H1 (cell line): Measurements from ENCODE around the gene SGMS1. TPM values are rescaled to one million over a fixed set of nuclear protein-coding genes. Genes with fewer than 3 reads are reported as not detected.

ENCODE experiments used
- CTCF ChIA-PET: fragments of 300-600 bp; sonication (Branson Sonifier 250); formaldehyde crosslinking; loops from one replicate; lab custom pipeline; 2021; ENCODE audit not compliant: partially characterized antibody; lab: Charles Lee
- POLR2A ChIA-PET: fragments of 300-600 bp; sonication (Branson Sonifier 250); formaldehyde crosslinking; loops from one replicate; lab custom pipeline; 2021; ENCODE audit warnings: inconsistent platforms; ENCODE audit not compliant: partially characterized antibody; lab: Charles Lee
- DNase-seq, 2 experiments: peaks; one replicate each; pipeline versions ENCODE4 v3.0.0 to v3.0.0-alpha.2; 2010 to 2022; ENCODE audit warnings: low spot score in 2 of 2, low read depth in 1 of 2, mixed read lengths in 1 of 2
- FAIRE-seq: peaks from 2 replicates; lab custom pipeline; 2011; peaks lifted over from hg19 to GRCh38; lab: Jason Lieb, UNC
- H2AFZ ChIP-seq: 2 replicates; pipeline ENCODE4 v1.8.1; 2012; ENCODE audit warnings: low read length, inconsistent platforms
- H2AK5ac ChIP-seq: 2 replicates; pipeline ENCODE4 v1.6.1; 2013; ENCODE audit warnings: low read depth, low read length
- H2BK120ac ChIP-seq: replicated peaks from 2 replicates; pipeline ENCODE3; 2013; ENCODE audit warnings: low read depth, low read length, inconsistent platforms
- H2BK12ac ChIP-seq: 2 replicates; pipeline ENCODE4 v1.6.1; 2013; ENCODE audit warnings: low read depth, low read length
- H2BK15ac ChIP-seq: 2 replicates; pipeline ENCODE4 v1.6.1; 2013; ENCODE audit warnings: low read length
- H2BK20ac ChIP-seq: 2 replicates; pipeline ENCODE4 v1.6.1; 2013; ENCODE audit warnings: low read length
- H2BK5ac ChIP-seq: 2 replicates; pipeline ENCODE4 v1.6.1; 2013; ENCODE audit warnings: low read depth, low read length
- H3K14ac ChIP-seq: 2 replicates; pipeline ENCODE4 v1.6.1; 2013; ENCODE audit warnings: inconsistent platforms; ENCODE audit not compliant: insufficient read length
- H3K18ac ChIP-seq: 2 replicates; pipeline ENCODE4 v1.6.1; 2013; ENCODE audit warnings: low read length; ENCODE audit errors: extremely low read depth
- H3K23ac ChIP-seq: 2 replicates; pipeline ENCODE4 v1.6.1; 2013; ENCODE audit warnings: inconsistent platforms; ENCODE audit not compliant: insufficient read length
- H3K23me2 ChIP-seq: 2 replicates; pipeline ENCODE4 v1.6.1; 2013; ENCODE audit warnings: low read depth, low read length
- H3K27ac ChIP-seq: 2 replicates; pipeline ENCODE4 v1.6.1; 2011; ENCODE audit warnings: low read depth, low read length, inconsistent platforms
- H3K27me3 ChIP-seq, 4 experiments: replicated peaks in 1 of 4; 1 replicate in 1 of 4; 2 replicates in 3 of 4; pipeline versions ENCODE4 v1.6.1 to v1.8.1; 2011 to 2013; ENCODE audit warnings: low read length in 3 of 4, mild to moderate bottlenecking in 3 of 4, inconsistent platforms in 2 of 4, mixed read lengths in 2 of 4, moderate library complexity in 1 of 4; ENCODE audit not compliant: control insufficient read depth in 3 of 4, insufficient read depth in 3 of 4; ENCODE audit errors: extremely low read depth in 1 of 4
- H3K36me3 ChIP-seq, 4 experiments: 2 replicates each; pipeline versions ENCODE4 v1.6.1 to v1.8.1; 2011 to 2013; ENCODE audit warnings: mild to moderate bottlenecking in 4 of 4, low read length in 3 of 4, moderate library complexity in 2 of 4, control low read depth in 1 of 4, inconsistent platforms in 1 of 4; ENCODE audit not compliant: insufficient read depth in 4 of 4, control insufficient read depth in 2 of 4
- H3K4ac ChIP-seq: replicated peaks from 2 replicates; pipeline ENCODE3; 2013; ENCODE audit warnings: low read length, low read depth, mixed read lengths, inconsistent platforms; ENCODE audit not compliant: insufficient read length
- H3K4me1 ChIP-seq, 4 experiments: replicated peaks in 1 of 4; 1 replicate in 1 of 4; 2 replicates in 3 of 4; pipeline versions ENCODE4 v1.6.1 to v1.8.1; 2011 to 2013; ENCODE audit warnings: low read length in 3 of 4, inconsistent platforms in 2 of 4, mixed read lengths in 1 of 4; ENCODE audit not compliant: insufficient read depth in 4 of 4, control insufficient read depth in 3 of 4
- H3K4me2 ChIP-seq, 2 experiments: 2 replicates each; pipeline versions ENCODE4 v1.6.1 to v1.8.1; 2011 to 2013; ENCODE audit warnings: low read depth in 2 of 2, low read length in 2 of 2, control low read depth in 1 of 2, inconsistent platforms in 1 of 2, mild to moderate bottlenecking in 1 of 2; ENCODE audit not compliant: insufficient read depth in 1 of 2
- H3K4me3 ChIP-seq, 4 experiments: fragments of 200-600, 300-600 bp in 1 of 4; sonication (generic), shearing (Covaris generic), sonication (Bioruptor Twin) in 1 of 4; 2 replicates each; pipeline versions ENCODE4 v1.5.1 to v1.8.1; 2011 to 2016; ENCODE audit warnings: low read length in 4 of 4, low read depth in 3 of 4, control low read depth in 2 of 4, inconsistent platforms in 2 of 4, mild to moderate bottlenecking in 2 of 4, mixed read lengths in 1 of 4, moderate library complexity in 1 of 4; ENCODE audit not compliant: insufficient read depth in 2 of 4; ENCODE audit errors: extremely low read depth in 1 of 4
- H3K56ac ChIP-seq: replicated peaks from 2 replicates; pipeline ENCODE3; 2013; ENCODE audit warnings: low read depth, mild to moderate bottlenecking, mixed read lengths, low read length, inconsistent platforms; ENCODE audit not compliant: insufficient read length
- H3K79me1 ChIP-seq: 2 replicates; pipeline ENCODE4 v1.6.1; 2013; ENCODE audit warnings: low read depth, low read length, control low read depth
- H3K79me2 ChIP-seq, 2 experiments: 2 replicates each; pipeline versions ENCODE4 v1.6.1 to v1.8.1; 2012 to 2013; ENCODE audit warnings: low read length in 2 of 2, mild to moderate bottlenecking in 2 of 2, inconsistent platforms in 1 of 2; ENCODE audit not compliant: insufficient read depth in 2 of 2, control insufficient read depth in 1 of 2
- H3K9ac ChIP-seq, 4 experiments: replicated peaks in 1 of 4; 1 replicate in 1 of 4; 2 replicates in 3 of 4; pipeline versions ENCODE4 v1.6.1 to v1.8.1; 2011 to 2013; ENCODE audit warnings: low read depth in 3 of 4, low read length in 3 of 4, control low read depth in 2 of 4, mild to moderate bottlenecking in 2 of 4, moderate library complexity in 2 of 4, inconsistent platforms in 1 of 4; ENCODE audit errors: extremely low read depth in 1 of 4
- H3K9me3 ChIP-seq, 2 experiments: 2 replicates each; pipeline versions ENCODE4 v1.6.1 to v1.8.1; 2012 to 2013; ENCODE audit warnings: mild to moderate bottlenecking in 2 of 2, moderate library complexity in 2 of 2, control low read depth in 1 of 2, inconsistent platforms in 1 of 2, low read depth in 1 of 2, low read length in 1 of 2, mixed read lengths in 1 of 2; ENCODE audit not compliant: insufficient read depth in 2 of 2
- H4K20me1 ChIP-seq, 2 experiments: replicated peaks in 1 of 2; 2 replicates each; pipeline versions ENCODE3 to v1.8.1; 2011 to 2013; ENCODE audit warnings: inconsistent platforms in 2 of 2, low read length in 2 of 2, mild to moderate bottlenecking in 1 of 2; ENCODE audit not compliant: insufficient read depth in 2 of 2, control insufficient read depth in 1 of 2
- H4K5ac ChIP-seq: 2 replicates; pipeline ENCODE4 v1.6.1; 2013; ENCODE audit warnings: low read length, low read depth, mixed read lengths, inconsistent platforms; ENCODE audit not compliant: insufficient read length
- H4K8ac ChIP-seq: 2 replicates; pipeline ENCODE4 v1.8.0; 2013; ENCODE audit warnings: mild to moderate bottlenecking, moderate library complexity, low read length, inconsistent platforms; ENCODE audit not compliant: insufficient read depth; ENCODE audit errors: extremely low read depth
- H4K91ac ChIP-seq: replicated peaks from 2 replicates; pipeline ENCODE3; 2013; ENCODE audit warnings: low read length, mixed read lengths, inconsistent platforms; ENCODE audit not compliant: insufficient read length
- BACH1 ChIP-seq: IDR thresholded peaks from 2 replicates; pipeline ENCODE4 v1.6.1; 2012; ENCODE audit warnings: low read length, improper control_type of control experiment
- BCL11A ChIP-seq, 2 experiments: IDR thresholded peaks; one replicate each; pipeline ENCODE4 v1.6.1; 2011; ENCODE audit warnings: low read depth in 2 of 2, low read length in 2 of 2, mild to moderate bottlenecking in 2 of 2
- CTCF ChIP-seq, 3 experiments: IDR thresholded peaks; 1 replicate in 2 of 3; 2 replicates in 1 of 3; pipeline versions ENCODE4 v1.5.1 to v1.6.1; 2011; ENCODE audit warnings: low read length in 3 of 3, mild to moderate bottlenecking in 3 of 3, inconsistent platforms in 2 of 3, low read depth in 1 of 3, moderate library complexity in 1 of 3; ENCODE audit not compliant: insufficient read depth in 1 of 3; ENCODE audit errors: control extremely low read depth in 1 of 3
- EGR1 ChIP-seq: IDR thresholded peaks from 2 replicates; pipeline ENCODE4 v1.6.1; 2011; ENCODE audit warnings: low read depth, low read length, borderline replicate concordance
- EP300 ChIP-seq, 2 experiments: IDR thresholded peaks; 1 replicate in 1 of 2; 2 replicates in 1 of 2; pipeline ENCODE4 v1.6.1; 2011 to 2012; ENCODE audit warnings: low read depth in 2 of 2, low read length in 2 of 2, mild to moderate bottlenecking in 2 of 2, borderline replicate concordance in 1 of 2, inconsistent platforms in 1 of 2, moderate library complexity in 1 of 2
- POLR2AphosphoS5 ChIP-seq: IDR thresholded peaks from 2 replicates; pipeline ENCODE4 v1.6.1; 2011; ENCODE audit warnings: low read depth, low read length
- RBBP5 ChIP-seq: IDR thresholded peaks from 2 replicates; pipeline ENCODE4 v1.7.1; 2012; ENCODE audit warnings: low read depth, mild to moderate bottlenecking, inconsistent platforms, low read length, moderate library complexity, borderline replicate concordance
- SP4 ChIP-seq: IDR thresholded peaks from 2 replicates; pipeline ENCODE4 v1.6.1; 2012; ENCODE audit warnings: low read length, inconsistent platforms
- SUZ12 ChIP-seq: fragments of 200-600 bp; sonication (generic); IDR thresholded peaks from 2 replicates; pipeline ENCODE4 v1.6.1; 2012; ENCODE audit warnings: mild to moderate bottlenecking, inconsistent platforms, low read length, moderate library complexity, mixed read lengths
- USF2 ChIP-seq: IDR thresholded peaks from 2 replicates; pipeline ENCODE4 v1.6.1; 2011; ENCODE audit warnings: low read length, improper control_type of control experiment
- YY1 ChIP-seq: IDR thresholded peaks from 2 replicates; pipeline ENCODE4 v1.6.1; 2011; ENCODE audit warnings: low read depth, mild to moderate bottlenecking, low read length
- WGBS, 2 experiments: shearing (Covaris generic) in 1 of 2; methylation state at CpG; one replicate each; pipeline versions ENCODE4 v1.1.6 to v1.1.7; 2013 to 2015; ENCODE audit warnings: low lambda C conversion rate in 2 of 2, mixed read lengths in 2 of 2, inconsistent platforms in 1 of 2, low coverage in 1 of 2, missing lambda C conversion rate in 1 of 2; ENCODE audit not compliant: insufficient replicate concordance in 2 of 2, insufficient coverage in 1 of 2, insufficient read length in 1 of 2; ENCODE audit errors: extremely low coverage in 1 of 2, missing lambda C conversion rate in 1 of 2; 5-methylcytosine and 5-hydroxymethylcytosine counted together
- polyA plus RNA-seq, 7 experiments: library from polyadenylated mRNA; depleted of rRNA in 3 of 7; stranded (reverse) in 5 of 7; unstranded in 2 of 7; fragments of >200 nt in 5 of 7; fragments of 200-250 nt in 2 of 7; gene quantifications; 1 replicate in 5 of 7; 2 replicates in 1 of 7; 4 replicates in 1 of 7; pipeline versions ENCODE4 v1.2.1 to v1.2.3, GENCODE V29; 2011 to 2013; ENCODE audit warnings: missing spikeins in 2 of 7, mixed read lengths in 2 of 7
- total RNA-seq: library from RNA; stranded (reverse); fragmentation: NEBNext Ultra II Directional; extraction: Animal tissue kit (Norgen Biotek cat#: 25700); gene quantifications from 2 replicates; pipeline ENCODE4 v1.2.1, GENCODE V29; 2021

The SGMS1 gene
- total and polyA plus RNA-seq, 2 of the 8 experiments (the other 6 are each of a cell fraction or from before 2014, with no cell fraction given), result 6.0 to 15.6 TPM

GRCh38 chr10:50515420-50515819, 108.3 kb downstream of the SGMS1 start:
- Histone ChIP-seq H3K9ac (no peak overlapping the region), H3K4me2 (no peak overlapping the region), H3K9me3 (no peaks in the 10 kb centered on the region), H3K14ac (no peak overlapping the region), H2AK5ac (no peak overlapping the region), H4K91ac (no peak overlapping the region), H2BK120ac (no peak overlapping the region), H3K23me2 (no peaks in the 10 kb centered on the region), H3K23ac (no peak overlapping the region), H3K36me3 (no peaks in the 10 kb centered on the region; a peak in 1 of 8 replicates), H3K56ac (no peak overlapping the region), H3K4me1 (no peaks in the 10 kb centered on the region; a peak in 1 of 7 replicates), H2BK20ac (no peak overlapping the region), H3K18ac (no peak overlapping the region), H3K27ac (no peak overlapping the region), H2AFZ (no peak overlapping the region), H2BK5ac (no peak overlapping the region), H2BK15ac (no peak overlapping the region), H3K4ac (no peak overlapping the region), H3K4me3 (no peak overlapping the region), H3K79me2 (0 out of 4 replicates have a peak, but pooled peaks cover 0 to 3% of the 10 kb centered on the region in 2 experiments), H3K79me1 (no peaks in the 10 kb centered on the region; the same call in 1 of the 2 replicates), H4K8ac (no peak overlapping the region), H4K5ac (no peak overlapping the region), H4K20me1 (no peaks in the 10 kb centered on the region), H3K27me3 (no peaks in the 10 kb centered on the region), H2BK12ac (no peak overlapping the region)
- ChIA-PET POLR2A (interaction anchor here (1.0 kb wide), 1 partner anchor 8 kb away, joined by 3 read pairs; no protein-coding TSS in a partner anchor), CTCF (no interaction called here)
- FAIRE-seq, result no peak
- DNase-seq, result no peak
- WGBS, 2 experiments, result 97% methylated on average over 2 of the region's 2 CpGs; no CpG with 5 or more reads in 1 of the 2 experiments
- TF ChIP-seq RBBP5, result no peak
- TF ChIP-seq BACH1, result no peak
- TF ChIP-seq CTCF (IDR thresholded peaks at IDR 0.05; ENCODE audit: control extremely low read depth in 1 of 3, insufficient read depth in 1 of 3, low read depth in 1 of 3, low read length in 3 of 3), result no peak
- no peak for TF ChIP-seq BCL11A (IDR thresholded peaks at IDR 0.05; ENCODE audit: low read depth in 2 of 2, low read length in 2 of 2)
- no peak for TF ChIP-seq POLR2AphosphoS5
- TF ChIP-seq SUZ12, result no peak
- no peak for TF ChIP-seq SP4
- no peak for TF ChIP-seq EP300 (IDR thresholded peaks at IDR 0.05; ENCODE audit: borderline replicate concordance in 1 of 2, low read depth in 2 of 2, low read length in 2 of 2)
- no peak for TF ChIP-seq USF2
- no peak for TF ChIP-seq YY1
- TF ChIP-seq EGR1, result no peak
